GM19467 (cell line): ENCODE data around the gene ICE1.
"Not testable (repeated sequence)": the region's sequence is repeated elsewhere in the genome, so short reads cannot be mapped to it uniquely, and the experiment has no call there.

Source experiments
- ATAC-seq: cut with Tn5 transposase; IDR thresholded peaks from one replicate; pipeline ENCODE4 v1.9.1; 2021; ENCODE audit warnings: mild to moderate bottlenecking, moderate library complexity; ENCODE audit not compliant: unreplicated experiment

Gene ICE1

GRCh38 chr5:5483880-5484598 is 61.6 kb downstream of the ICE1 start:
- no peak for ATAC-seq

GRCh38 chr5:5486122-5486521 is 63.6 kb downstream of the ICE1 start:
- no peak for ATAC-seq

- ATAC-seq, result no peak
These were observed 65.3 kb downstream of the ICE1 start for GRCh38 chr5:5487585-5488360.

- no peak for ATAC-seq
These were observed 68.4 kb downstream of the ICE1 start for GRCh38 chr5:5490774-5491347.

GRCh38 chr5:5492087-5492933 is 69.8 kb downstream of the ICE1 start:
- peak; percentile 41 for ATAC-seq

GRCh38 chr5:5492934-5493271 is 70.4 kb downstream of the ICE1 start:
- ATAC-seq, result not testable (repeated sequence)

- ATAC-seq, result peak; percentile 78
These were observed 72.3 kb downstream of the ICE1 start for GRCh38 chr5:5494489-5495402.

GRCh38 chr5:5497152-5497788 is 74.8 kb downstream of the ICE1 start:
- ATAC-seq, result no peak

- no peak for ATAC-seq
These were observed 77.0 kb downstream of the ICE1 start for GRCh38 chr5:5499442-5499841.

GRCh38 chr5:5504325-5504724 is 81.8 kb downstream of the ICE1 start:
- ATAC-seq, result no peak

- ATAC-seq, result no peak
These were observed 83.3 kb downstream of the ICE1 start for GRCh38 chr5:5505815-5506214.

GRCh38 chr5:5508391-5508790 is 85.9 kb downstream of the ICE1 start:
- no peak for ATAC-seq

- ATAC-seq, result no peak
These were observed 89.5 kb downstream of the ICE1 start for GRCh38 chr5:5511904-5512416.

GRCh38 chr5:5512543-5512942 is 90.1 kb downstream of the ICE1 start:
- ATAC-seq, result no peak

- not testable (repeated sequence) for ATAC-seq
These were observed 98.1 kb downstream of the ICE1 start for GRCh38 chr5:5520622-5521021.

GRCh38 chr5:5521029-5521428 is 98.6 kb downstream of the ICE1 start:
- ATAC-seq, result no peak

GRCh38 chr5:5521478-5521877 is 99.0 kb downstream of the ICE1 start:
- no peak for ATAC-seq

GRCh38 chr5:5522336-5522735 is 99.9 kb downstream of the ICE1 start:
- ATAC-seq, result no peak

- ATAC-seq, result peak; percentile 96
These were observed 100.6 kb downstream of the ICE1 start for GRCh38 chr5:5523066-5523505.
